HuH-7 (cell line): ENCODE data around the gene SLC12A4.
A peak's percentile ranks its signal among the peaks of the same experiment; 100 is the strongest.
"Not testable (repeated sequence)": the region's sequence is repeated elsewhere in the genome, so short reads cannot be mapped to it uniquely, and the experiment has no call there.

ENCODE experiments used
- DNase-seq: peaks from one replicate; pipeline ENCODE4 v3.0.0; 2011; ENCODE audit warnings: low spot score

SLC12A4 gene

DNA sequence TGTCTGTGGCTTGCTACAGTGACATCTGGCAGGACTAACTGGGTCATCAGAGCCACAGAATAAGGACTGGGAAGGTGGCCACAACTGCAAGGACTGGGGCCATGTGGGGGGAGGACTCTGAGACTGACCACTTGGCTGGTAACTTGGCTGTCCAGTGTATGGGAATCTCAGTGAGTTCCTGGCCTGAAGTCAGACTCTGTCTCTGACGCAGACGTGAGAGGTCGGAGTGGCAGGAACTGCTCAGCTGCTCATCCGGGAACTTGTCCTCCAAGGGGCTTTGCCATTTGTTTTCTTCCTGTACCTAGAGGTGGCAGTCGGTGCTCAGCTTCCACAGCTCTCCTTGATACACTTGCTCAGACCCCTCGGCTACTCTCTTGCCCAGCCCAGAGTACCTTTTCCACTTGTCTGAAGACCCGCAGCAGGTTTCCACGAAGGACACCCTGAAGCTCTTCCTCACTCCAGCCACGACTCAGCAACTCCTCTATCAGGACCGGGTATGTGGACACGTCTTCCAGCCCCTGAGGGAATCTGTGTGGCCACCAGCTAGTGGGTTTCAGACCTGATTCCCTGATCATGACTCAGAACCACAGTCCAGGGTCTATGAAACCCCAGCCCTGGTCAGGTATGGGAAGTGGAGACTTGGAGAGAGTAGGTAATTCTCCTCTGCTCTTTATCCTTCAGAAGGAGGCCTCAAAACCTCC is 19.2 kb upstream of the SLC12A4 start:
- no peak for DNase-seq

- DNase-seq = no peak
Measured at GRCh38 chr16:67986949-67987348, 18.5 kb upstream of the SLC12A4 start.

DNA sequence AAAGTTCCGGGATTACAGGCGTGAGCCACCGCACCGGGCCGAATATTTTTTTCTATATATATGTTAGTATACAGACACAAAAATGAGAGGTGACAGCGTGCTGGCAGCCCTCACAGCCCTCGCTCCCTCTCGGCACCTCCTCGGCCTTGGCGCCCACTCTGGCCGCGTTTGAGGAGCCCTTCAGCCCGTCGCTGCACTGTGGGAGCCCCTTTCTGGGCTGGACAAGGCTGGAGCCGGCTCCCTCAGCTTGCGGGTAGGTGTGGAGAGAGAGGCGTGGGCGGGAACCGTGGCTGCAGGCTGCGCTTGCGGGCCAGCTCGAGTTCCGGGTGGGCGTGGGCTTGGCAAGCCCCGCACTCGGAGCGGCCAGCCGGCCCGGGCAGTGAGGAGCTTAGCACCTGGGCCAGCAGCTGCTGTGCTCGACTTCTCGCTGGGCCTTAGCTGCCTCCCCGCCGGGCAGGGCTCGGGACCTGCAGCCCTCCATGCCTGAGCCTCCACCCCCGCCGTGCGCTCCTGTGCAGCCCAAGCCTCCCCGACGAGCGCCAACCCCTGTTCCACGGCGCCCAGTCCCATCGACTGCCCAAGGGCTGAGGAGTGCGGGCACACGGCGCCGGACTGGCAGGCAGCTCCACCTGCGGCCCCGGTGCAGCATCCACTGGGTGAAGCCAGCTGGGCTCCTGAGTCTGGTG is 13.7 kb upstream of the SLC12A4 start:
- no peak for DNase-seq

- no peak for DNase-seq
Measured at GRCh38 chr16:67979955-67980678, 11.7 kb upstream of the SLC12A4 start, which contains the start of gene DPEP3. Gene DPEP3, minus strand, starts transcription at chr16:67980499. Its CDS starts 119 bp downstream, at chr16:67980380.

DNA sequence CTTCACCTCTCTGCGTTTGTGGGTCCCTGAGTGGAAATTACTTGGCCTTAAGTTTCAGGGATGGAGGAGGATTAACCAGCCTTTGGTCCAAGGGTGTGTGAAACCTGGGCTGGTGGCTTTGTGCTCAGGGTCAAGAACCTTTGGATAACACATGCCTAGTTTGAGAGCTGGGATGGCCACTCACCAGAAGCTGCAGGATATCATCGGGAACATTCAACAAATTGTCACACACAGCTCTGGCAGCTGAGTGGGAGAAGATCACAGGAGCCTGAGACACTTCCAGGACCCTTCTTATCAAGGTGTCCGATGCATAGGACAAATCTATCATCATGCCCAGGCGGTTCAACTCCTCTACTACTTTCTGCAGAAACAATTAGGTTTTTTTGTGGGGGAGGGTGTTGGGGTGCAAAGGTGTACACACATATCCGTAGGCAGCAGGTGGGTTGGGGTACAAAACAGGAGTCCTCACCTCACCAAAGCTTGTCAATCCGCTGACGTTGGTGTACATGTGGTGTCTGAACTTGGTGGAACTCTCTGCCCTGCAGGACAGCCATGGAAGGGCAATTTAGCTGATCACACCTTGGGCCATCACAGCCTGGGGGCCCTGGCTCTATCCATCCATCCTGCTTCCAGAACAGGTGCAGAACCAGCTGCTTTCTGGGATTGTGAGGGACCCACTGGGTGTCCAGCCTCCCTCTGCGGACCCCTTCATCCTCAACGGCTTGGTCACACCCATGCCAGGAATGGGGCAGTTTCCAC is 9.2 kb upstream of the SLC12A4 start:
- no peak for DNase-seq

DNA sequence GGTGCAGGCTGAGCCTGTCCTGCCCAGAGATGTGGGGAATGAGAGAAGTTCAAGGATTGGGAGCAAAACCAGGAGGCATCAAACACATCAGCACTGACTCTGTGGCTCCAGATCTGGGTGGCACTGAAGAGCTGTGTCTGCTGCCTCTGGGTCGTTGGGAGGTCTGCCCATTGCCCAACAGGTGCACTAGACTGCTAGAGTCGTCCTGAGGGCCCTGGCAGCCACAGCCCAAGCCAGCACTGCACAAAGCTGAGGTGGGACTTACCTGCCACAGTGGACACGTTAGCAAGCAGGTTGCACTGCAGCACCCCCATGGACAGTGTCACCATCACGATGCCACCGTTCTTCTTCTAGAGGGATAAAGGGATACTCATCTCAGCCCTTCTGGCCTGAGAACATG is 8.6 kb upstream of the SLC12A4 start:
- no peak for DNase-seq

- no peak for DNase-seq
Measured at GRCh38 chr16:67976205-67976604, 7.8 kb upstream of the SLC12A4 start.

DNA sequence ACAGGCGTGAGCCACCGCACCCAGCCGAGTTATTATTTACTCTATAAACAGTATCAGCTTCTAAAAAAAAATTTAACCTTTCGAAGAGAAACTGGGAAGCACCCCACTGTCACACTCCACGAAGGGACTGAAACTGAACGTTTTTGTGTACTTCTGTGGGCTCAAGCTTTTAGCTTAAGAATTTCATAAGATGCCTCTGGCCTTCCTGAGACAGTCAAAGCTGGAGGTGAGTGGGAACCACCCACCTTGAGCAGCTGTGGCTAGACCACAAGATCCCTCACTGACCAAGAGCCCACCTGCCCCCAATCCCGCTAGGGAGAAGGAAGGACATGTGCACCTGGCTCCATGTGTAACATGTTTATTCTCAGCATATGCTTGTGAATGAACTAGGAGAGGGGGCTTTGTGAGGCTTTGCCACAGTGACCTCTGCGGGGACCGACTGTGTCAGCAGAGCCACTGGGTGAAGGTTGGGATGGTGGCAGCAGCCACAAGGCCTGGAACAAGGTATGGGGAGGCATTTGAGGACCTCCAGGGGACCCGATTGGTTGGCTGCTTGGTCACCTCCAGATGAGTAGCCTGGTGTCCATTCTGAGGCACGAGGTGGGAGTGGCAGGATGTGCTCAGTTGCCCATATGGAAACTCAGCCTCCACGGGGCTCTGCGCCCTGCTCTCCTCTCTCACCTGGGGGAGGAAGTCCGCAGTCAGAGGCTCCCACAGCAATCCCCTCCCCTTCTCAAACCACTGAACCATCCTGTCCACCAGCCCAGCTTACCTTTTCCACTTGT is 7.1 kb upstream of the SLC12A4 start:
- no peak for DNase-seq

DNA sequence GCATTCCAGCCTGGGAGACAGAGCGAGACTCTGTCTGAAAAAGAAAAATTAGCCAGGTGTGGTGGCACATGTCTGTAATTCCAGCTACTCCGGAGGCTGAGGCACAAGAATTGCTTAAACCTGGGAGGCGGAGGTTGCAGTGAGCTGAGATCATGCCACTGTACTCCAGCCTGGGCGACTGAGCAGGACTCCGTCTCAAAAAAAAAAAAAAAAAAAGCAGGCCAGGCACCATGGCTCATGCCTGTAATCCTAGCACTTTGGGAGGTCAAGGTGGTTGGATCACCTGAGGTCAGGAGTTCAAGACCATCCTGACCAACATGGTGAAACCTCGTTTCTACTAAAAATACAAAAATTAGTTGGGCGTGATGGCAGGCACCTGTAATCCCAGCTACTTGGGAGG is 3.8 kb upstream of the SLC12A4 start:
- DNase-seq = not testable (repeated sequence)

GRCh38 chr16:67971111-67971510 is 2.7 kb upstream of the SLC12A4 start:
- DNase-seq = no peak

DNA sequence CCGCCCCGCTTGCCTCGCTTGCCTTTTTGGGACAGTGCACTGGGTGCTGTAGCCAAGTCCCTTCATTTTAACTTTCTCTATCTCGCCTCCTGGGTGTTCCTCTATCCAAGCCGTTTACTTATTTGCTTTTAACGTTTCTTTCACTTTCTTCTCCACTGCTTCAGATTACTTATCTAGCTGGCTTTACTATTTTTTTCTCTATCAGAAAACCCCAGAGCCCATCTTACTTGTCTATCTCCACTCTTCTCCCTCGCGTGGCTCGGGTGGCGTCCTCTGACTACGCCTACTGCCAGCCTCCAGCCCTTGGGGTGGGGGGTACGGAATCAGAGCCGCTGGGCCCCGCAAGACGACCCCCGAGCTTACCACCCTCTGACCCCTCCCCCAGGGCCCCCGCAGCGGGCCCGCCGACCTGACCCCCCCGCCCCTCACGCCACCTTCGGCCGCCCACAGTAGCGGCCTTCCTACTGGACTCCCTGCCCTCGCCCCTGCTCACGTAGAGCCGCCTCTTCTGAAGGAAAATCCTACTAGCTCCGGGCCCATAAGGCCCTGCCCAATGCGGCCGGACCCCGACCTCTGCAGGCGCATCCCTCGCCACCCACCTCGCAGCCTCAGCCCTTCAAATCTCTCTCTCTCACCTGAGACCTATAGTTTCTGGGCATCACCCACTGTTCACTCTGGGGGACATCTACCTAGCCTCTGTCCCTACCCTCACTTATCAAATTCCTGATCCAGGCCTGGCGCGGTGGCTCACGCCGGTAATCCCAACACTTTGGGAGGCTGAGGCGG is 1.0 kb upstream of the SLC12A4 start:
- peak; percentile 73 for DNase-seq

DNA sequence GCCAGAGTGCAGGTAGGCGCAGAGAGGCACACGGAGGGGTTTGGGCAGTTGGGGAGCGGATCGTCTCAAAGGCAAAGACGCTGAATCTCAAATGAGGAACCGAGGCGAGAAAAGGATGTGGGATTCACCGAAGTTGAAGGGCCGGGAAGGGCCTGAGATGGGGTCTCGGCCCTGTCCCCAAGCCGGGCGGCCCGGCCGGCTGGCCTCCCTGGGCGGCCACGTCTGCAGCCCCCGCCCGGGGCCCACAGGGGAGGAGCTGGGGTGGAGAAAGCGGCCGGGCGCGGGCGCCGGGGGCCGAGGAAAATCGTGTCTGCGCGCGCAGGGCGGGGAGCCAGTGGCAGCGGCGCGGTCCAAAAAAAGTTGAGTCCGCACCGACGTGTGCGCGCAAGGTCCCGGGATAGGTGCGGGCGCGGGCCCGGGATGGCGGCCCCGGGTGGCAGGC is 458 bp downstream of the SLC12A4 start:
- peak; percentile 69 for DNase-seq

- no peak for DNase-seq
Measured at GRCh38 chr16:67967183-67967957, 1.1 kb downstream of the SLC12A4 start.

DNA sequence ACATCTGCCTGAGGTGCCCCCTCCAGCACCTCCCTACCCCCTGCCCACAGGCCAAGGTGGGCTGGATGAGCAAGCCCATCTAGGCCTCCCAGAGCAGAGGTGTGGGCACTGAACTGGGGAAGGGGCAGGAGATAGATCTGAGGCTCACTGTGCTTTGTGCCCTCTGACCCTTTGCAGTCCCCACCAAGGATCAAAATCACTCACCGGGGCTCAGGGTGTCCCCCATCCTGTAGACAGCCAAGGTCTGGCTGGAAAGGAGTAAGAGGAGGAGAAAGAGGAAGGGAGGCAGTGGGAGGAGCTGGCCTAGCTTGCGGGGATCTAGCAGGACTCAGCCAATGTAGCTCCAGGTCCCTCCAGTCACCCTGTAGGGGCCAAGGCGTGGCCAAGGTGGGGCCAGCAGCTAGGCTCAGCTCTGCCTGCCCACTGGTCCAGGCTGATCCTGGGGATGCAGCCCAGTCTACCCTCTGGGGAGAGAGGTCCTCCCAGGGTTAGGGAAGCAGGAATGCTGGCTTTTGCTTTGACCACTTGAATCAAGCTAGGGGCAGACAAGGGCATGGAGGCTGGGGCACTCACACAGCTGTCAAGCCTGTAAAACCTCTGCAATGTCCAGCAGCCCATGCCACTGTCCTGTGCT is 1.8 kb downstream of the SLC12A4 start:
- DNase-seq = no peak

- DNase-seq = no peak
Measured at GRCh38 chr16:67965668-67966548, 2.5 kb downstream of the SLC12A4 start.

- DNase-seq = no peak
Measured at GRCh38 chr16:67964477-67965131, 3.8 kb downstream of the SLC12A4 start.

DNA sequence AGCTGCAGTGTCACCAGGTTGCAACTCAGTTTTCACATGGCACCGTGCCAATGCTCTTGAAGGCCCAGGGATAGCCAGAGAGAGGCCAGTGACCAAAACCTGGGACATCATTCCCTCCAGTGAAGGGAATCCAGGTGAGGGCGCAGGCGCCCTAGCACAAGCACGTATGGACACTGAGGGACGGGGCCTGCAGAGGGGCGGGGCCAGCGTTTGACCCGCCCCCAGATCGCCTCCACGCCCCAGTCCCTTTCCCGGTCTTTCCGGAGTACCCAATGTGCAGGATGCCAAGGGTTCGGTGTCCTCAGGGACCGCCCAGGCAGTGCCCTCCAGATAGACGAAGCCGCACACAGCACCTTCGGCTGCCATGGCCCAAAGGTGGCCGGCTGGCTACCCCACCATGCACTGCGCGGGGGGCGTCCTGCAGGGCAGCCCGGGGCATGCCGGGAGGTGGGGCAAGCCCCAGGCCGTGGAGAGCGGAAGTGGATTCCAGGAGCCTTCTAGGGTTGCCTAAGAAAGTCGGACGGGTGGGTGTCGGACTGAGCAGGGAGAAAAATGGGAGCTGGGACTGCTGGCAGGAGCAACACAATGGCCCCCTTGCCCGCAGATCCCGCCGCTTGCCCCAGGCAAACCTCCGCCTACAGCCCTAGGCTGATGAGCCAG is 4.6 kb downstream of the SLC12A4 start:
- no peak for DNase-seq
